OCI-M1 (cell line): ENCODE measurements around the gene AMHR2.
"Not testable (repeated sequence)": the region's sequence is repeated elsewhere in the genome, so short reads cannot be mapped to it uniquely, and the experiment has no call there.

Experiments
- DNase-seq: peaks from one replicate; lab custom pipeline; 2025; lab: John Stamatoyannopoulos, UW

Gene AMHR2

DNA sequence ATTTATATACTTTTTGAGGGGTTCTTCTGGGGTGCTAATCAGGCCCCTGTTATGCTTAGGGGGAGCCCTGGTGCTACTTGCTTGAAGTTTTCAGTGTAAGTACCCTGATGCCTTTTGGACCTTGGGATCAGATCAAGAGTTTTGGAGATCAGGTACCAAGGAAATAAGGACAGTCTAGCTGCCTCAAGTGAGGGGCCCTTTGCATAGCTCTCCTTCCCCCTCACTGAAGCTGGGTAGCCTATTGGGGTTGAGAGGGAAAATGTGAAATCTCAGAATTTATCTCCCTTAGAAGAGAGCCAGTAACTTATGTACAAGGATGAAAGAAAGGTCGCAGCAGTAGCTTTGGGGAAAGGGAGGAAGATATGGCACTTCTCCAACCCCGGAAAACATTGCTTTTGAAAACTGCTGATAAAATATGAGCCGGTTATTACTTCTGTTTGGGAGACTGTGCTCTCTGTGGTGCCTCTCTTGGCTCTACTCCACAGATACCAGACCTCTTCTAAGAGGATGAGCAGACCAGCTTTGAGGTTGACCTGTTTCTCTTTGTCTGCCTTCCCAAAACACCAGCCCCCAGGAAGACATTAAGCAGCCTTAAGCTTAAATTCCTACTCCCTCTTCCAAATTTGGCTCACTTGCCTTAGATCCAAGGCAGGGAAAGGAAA, 8.8 kb upstream of the AMHR2 start:
- peak; percentile 52 for DNase-seq

DNA sequence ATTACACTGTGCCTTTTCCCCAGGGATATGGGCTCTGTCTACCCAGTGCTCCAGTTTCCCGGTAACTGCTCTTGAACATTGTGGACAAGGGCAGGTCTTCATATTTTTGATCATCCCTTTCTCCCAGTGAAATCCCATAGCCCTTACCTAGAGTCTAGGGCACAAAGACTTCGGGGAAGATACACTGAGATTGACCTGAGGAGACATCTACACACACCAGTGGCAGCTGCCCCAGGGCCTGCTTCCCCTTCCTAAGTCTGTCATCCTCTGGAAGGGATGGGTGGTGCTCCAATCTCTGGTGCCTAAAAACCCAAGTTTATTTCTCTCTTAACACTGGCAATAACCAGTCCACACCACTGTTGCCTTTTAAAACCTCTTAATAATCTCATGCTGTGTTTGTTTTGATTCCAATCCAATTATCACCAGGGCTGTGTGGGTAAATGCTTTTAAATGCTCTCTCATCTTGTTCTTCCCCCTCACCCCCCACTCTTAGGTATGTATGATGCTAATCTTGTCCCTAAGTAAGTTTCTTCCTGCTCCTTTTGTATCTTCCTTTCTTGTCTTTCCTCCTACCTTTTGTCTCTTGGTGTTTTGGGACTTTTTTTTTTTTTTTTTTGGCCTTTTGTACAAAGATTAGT, 7.8 kb upstream of the AMHR2 start:
- not testable (repeated sequence) for DNase-seq

DNA sequence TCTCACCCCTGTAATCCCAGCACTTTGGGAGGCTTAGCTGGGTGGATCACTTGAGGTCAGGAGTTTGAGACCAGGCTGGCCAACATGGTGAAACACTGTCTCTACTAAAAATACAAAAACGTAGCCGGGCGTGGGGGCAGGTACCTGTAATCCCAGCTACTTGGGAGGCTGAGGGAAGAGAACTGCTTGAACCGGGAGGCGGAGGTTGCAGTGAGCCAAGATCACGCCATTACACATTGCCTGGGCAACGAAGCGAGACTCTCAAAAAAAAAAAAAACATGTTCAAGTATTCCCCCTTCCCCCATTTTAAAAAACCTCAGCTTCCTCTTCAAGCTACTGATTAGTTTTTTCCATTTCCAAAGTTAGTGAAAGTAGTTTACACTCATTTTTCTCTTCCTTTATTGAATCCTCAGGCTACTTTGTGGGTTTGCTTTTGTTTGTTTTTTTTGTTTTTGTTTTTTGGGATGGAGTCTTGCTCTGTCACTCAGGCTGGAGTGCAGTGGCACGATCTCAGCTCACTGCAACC, 6.3 kb upstream of the AMHR2 start:
- peak; percentile 81 for DNase-seq

DNA sequence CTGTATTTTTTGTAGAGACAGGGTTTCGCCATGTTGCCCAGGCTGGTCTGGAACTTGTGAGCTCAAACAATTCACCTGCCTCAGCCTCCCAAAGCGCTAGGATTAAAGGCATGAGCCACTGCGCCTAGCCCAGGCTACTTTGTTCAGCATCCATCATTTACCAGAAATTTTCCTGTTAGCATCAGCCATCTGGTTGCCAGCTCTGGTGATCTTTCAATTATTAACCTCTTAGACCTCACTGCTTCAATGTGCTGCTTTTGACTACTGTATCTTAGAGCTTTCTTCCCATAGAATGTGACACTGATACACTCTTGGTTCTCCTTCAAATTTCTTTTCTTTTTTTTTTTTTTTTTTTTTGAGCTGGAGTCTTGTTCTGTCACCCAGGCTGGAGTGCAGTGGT, 5.4 kb upstream of the AMHR2 start:
- no peak for DNase-seq

DNA sequence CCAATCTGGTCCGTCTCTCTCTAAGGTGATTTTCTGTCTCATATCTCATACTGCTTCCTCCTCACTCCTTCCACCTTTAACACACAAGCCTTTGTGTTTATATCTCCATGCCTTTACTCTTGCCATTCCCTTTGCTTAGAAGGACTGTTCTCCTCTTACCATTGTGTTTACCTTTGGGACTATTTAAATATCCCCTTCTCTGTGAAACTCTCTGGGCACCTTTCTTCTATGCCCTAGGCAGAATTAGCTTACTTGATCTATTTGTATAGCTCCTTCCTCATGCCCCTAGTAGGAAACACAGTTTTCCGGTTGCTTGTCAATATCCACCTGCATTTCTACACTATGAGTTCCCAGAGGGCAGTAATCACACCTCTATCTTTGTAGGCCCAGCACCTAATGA, 3.9 kb upstream of the AMHR2 start:
- DNase-seq, result no peak

DNA sequence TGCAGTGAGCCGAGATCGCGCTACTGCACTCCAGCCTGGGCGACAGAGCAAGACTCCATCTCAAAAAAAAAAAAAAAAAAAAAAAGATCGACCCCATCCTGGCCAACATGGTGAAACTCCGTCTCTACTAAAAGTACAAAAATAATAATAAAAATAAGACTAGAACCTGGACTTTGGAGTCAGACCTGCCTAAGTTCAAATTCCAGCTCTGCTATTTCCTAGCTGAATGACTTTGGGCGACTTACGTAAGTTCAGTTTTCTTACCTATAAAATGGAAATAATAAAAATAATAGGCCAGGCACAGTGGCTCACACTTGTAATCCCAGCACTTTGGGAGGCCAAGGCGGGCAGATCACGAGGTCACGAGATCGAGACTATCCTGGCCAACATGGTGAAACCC, 1.4 kb upstream of the AMHR2 start:
- DNase-seq, result not testable (repeated sequence)

DNA sequence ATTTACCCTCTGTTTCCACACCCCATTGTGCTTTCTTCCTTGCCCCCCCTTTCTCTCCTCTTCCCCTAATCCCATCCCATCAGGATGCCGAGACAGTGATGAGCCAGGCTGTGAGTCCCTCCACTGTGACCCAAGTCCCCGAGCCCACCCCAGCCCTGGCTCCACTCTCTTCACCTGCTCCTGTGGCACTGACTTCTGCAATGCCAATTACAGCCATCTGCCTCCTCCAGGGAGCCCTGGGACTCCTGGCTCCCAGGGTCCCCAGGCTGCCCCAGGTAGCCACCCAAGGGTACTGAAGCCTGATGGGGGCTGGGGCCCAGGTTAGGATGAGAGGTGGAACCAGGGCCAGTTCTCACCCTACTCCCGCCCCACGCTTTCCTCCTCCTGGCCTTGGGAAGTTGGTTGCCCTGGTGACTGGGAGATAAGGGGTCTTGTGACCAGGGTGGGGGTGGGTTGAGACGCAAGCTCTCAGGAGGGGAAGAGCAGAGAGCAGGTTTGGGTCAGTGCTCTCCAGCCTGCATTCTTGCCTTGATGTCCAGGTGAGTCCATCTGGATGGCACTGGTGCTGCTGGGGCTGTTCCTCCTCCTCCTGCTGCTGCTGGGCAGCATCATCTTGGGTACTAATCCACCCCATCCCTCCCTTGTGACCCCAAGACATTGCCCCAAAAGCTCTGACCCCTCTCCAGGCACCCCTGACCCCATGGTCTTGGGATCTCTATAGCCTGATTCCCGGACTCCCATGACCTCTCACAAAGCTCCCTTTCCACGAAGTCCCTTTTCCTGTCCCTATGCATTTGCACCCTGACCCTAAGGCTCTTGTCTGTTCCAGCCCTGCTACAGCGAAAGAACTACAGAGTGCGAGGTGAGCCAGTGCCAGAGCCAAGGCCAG, 1.2 kb downstream of the AMHR2 start:
- peak; percentile 90 for DNase-seq

DNA sequence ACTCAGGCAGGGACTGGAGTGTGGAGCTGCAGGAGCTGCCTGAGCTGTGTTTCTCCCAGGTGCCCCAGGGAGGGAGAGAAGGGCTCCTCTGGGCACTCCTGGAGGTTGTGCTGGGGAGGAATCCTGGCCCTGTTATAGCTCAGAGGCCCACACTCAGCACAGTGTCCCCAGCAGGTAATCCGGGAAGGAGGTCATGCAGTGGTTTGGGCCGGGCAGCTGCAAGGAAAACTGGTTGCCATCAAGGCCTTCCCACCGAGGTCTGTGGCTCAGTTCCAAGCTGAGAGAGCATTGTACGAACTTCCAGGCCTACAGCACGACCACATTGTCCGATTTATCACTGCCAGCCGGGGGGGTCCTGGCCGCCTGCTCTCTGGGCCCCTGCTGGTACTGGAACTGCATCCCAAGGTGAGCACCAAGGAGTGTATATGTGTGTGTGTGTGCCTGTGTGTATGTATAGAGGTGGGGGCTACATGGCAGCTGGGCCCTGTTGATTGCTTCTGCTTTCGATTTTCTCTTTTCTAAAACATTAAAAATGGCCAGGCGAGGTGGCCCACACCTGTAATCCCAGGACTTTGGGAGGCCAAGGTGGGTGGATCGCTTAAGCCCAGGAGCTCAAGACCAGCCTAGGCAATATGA, 2.0 kb downstream of the AMHR2 start:
- DNase-seq, result peak; percentile 56

DNA sequence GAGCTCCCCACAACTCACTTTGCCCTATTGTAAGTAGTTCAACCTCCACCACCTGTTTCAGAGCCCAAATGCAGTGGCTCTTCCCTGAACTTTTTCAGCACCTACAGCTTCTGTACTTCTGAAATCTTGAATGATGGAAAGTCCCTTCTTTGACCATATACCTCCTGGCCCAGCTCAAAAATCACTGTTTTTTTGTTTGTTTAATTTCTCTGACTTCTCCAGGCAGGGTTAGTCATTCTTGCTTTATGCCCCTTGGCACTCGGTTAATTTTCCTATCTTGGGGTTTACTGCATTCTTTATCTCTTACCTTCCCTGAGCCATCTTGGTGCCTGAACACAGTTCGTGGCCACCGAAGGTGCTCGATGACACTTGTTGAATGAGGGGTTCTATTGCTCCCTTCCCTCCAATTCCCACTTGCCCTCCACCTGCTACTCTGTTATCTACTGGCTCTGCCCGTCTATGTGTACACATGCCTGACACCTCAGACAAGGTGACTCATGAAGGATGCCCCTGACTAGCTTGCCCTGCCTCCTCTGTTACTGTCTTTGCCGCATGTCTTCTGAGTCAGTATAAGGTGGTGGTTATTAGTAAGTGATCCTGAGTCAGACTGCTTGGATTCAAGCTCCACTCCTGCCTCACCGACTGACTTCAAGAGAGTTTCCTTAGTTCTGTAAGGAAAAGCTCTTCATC, 4.4 kb downstream of the AMHR2 start:
- no peak for DNase-seq

DNA sequence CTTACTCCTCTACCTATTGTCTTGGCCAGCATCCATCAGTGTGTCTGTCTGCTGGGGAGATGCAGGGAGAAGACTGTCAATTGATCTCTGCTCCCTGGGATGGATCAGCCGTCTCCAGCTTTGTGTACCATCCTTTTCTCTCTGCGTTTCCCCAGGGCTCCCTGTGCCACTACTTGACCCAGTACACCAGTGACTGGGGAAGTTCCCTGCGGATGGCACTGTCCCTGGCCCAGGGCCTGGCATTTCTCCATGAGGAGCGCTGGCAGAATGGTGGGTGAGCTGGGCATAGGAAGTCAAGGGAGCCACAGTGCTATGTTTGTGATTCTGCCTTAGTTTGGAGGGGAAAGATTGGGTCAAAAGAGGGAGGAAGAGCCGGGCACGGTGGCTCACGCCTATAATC, 5.1 kb downstream of the AMHR2 start:
- DNase-seq, result no peak

DNA sequence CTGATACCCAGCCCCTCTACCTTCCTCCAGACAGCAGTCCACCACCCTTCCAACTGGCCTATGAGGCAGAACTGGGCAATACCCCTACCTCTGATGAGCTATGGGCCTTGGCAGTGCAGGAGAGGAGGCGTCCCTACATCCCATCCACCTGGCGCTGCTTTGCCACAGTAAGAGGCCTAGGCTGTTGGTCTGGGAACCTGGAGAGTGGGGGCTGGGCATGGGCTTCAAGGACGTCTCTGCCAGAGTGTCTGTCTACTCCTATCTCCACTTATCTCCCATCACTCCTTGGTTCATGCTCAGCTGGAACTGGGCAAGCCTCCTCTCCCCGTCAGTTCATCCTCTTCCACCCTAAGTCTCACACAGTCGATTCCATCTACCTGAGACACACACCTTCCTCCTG, 6.5 kb downstream of the AMHR2 start:
- no peak for DNase-seq

DNA sequence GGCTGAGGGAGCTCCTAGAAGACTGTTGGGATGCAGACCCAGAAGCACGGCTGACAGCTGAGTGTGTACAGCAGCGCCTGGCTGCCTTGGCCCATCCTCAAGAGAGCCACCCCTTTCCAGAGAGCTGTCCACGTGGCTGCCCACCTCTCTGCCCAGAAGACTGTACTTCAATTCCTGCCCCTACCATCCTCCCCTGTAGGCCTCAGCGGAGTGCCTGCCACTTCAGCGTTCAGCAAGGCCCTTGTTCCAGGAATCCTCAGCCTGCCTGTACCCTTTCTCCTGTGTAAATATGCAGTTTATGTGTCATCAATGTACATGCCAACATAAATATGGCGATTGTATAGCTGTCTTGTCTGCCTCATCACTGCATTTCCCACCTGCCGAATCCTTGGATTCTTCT, 7.5 kb downstream of the AMHR2 start:
- no peak for DNase-seq

DNA sequence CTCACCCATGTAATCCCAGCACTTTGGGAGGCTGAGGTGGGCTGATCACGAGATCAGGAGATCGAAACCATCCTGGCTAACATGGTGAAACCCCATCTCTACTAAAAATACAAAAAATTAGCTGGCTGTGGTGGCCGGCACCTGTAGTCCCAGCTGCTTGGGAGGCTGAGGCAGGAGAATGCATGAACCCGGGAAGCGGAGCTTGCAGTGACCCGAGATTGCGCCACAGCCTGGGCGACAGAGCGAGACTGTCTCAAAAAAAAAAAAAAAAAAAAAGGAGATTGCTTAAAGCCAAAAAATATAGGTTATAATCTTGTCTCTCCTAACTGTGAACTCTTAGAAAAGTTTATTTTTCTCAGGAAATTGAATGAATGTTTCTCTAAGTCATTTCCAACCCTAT, 11.7 kb downstream of the AMHR2 start:
- not testable (repeated sequence) for DNase-seq

DNA sequence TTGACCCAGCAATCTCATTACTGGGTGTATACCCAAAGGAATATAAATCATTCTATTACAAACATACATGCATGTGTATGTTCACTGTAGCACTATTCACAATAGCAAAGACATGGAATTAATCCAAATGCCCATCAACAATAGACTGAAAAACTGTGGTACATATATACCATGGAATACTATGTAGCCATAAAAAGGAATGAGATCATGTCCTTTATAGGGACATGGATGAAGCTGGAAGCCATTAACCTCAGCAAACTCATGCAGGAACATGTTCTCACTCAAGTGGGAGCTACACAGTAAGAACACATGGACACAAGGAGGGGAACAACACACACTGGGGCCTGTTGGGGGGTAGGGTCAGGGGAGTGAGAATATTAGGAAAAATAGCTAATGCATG, 15.9 kb downstream of the AMHR2 start:
- not testable (repeated sequence) for DNase-seq

DNA sequence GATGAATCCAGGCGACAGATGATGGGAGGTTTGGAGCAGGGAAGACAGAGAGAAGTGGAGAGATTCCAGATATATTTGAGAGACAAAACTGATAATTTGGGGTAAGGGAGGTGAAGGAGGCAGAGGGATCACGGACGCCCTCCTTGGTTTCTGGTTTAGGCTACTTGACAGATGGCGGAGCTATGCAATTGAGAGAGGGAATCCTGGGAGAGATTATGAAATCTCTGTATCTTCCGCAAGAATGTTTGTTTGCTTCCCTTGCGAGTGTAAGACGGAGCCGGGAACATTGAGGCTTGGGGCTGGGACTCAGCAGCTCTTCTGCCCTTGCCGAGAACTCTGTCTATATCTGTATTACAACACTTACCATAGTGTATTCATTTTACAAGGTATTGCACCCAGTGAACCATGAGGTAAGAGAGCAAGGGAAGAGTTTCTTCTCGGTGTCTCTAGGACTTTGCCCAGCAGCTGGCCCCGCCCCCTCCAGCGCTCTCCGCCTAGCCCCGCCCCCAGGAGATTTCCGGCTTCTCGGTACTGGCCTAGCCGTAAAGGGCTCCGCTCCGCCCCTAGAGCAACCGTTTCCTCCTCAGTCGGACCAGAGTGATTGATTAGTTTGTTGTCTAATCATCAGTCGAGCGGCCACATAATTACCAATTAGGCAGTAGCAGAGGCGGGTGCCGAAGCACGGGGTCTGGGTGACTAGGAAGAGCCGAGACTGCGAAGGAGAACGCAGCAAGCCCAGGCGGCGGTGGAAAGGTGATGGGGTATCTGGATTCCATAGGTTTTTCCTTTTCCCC, 17.6 kb downstream of the AMHR2 start, which contains the start of gene PRR13:
Gene PRR13, plus strand, starts transcription at position 695 of the 794 bp plus-strand sequence. CDS start 981 bp downstream, outside the sequence.
- DNase-seq, result peak; percentile 99

DNA sequence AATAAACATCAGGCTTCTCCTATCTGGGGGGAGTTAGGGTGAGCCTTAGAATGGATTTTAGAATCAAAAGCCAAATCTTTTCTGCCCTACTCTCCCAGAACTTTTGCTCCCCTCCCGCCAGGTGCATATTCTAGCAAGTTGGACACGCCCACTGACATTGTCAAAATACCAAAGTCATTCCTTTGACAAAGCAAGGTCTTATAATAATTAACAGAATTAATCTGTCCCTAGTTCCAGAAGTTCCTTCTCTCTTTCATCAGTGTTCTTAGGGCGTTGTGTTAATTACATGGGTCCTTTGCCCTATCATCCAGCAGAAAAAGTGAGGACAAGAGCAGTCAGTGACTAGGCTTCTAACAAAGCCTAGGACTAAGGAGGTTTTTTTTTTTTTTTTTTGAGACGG, 20.3 kb downstream of the AMHR2 start:
- DNase-seq, result no peak

DNA sequence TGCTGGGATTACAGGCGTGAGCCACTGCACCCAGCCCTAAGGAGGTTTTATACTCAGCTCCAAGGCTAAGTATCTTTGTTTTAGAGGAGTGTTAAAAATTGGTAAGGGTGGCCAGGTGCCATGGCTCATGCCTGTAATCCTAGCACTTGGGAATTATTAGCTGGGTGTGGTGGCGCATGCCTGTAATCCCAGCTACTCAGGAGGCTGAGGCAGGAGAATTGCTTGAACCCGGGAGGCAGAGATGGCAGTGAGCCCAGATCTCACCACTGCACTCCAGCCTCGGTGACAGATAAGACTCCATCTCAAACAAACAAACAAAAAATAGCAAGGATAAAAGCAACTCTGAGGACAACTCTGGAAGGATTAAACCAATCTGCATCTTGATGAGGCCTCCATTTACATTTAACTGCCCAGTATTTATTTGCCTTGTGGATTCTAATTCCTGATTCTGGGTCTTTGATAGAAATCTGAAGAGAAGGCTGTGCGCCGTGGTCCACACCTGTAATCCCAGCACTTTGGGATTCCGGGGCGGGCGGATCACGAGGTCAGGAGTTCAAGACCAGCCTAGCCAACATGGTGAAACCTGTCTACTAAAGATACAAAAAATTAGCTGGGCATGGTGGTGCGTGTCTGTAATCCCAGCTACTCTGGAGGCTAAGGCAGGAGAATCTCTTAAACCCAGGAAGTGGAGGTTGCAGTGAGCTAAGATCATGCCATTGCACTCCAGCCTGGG, 21.1 kb downstream of the AMHR2 start:
- not testable (repeated sequence) for DNase-seq

DNA sequence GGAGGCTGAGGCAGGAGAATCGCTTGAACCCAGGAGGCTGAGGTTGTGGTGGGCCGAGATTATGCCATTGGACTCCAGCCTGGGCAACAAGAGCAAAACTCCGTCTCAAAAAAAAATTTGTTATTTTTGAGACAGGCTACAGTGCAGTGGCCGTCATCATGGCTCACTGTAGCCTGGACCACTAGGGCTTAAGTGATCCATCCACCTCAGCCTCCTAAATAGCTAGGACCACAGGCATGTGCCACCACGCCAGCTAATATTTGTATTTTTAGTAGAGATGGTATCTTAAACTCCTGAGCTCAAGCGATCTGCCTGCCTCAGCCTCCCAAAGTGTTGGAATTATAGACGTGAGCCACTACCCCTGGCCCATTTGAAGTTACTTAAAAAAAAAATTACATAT, 27.3 kb downstream of the AMHR2 start:
- DNase-seq, result no peak

DNA sequence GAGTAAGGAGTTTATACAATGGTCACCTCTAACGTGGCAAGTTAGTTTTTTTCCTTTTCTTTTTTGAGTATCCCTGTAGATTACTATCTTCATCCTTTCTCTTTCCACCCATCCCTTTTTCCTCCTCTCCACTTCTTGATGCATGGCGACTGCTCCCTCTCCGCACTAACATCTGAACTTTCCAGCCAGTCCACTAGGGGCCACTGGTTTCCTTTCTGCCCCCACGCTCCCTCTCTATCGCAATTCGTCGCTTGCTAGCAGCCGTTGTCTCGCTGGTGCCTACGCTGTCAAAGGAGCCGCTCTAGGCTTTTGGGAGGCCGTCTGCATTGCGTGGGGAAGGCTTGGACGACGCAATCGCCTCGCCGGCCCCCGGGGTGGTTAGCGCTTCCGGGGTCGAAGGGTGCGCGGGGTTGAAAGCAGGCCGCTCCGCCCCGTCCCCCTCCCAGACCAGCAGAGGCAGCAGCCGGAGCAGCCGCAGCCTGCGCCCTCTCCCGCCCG, 28.1 kb downstream of the AMHR2 start, which contains the start of gene PCBP2:
Gene PCBP2, plus strand, starts transcription at position 442 of the 498 bp plus-strand sequence. CDS start 2,699 bp downstream, outside the sequence.
- DNase-seq, result peak; percentile 99
